Aorta (tissue), 5 donors: Measurements from ENCODE around the gene CLOCK. TPM values are rescaled to one million over a fixed set of nuclear protein-coding genes. Genes with fewer than 3 reads are reported as not detected.

Source experiments
- ATAC-seq: fragments of 200-7000 bp; cut with Tn5 transposase; one replicate; pipeline ENCODE4 v1.9.1; 2022; ENCODE audit warnings: moderate library complexity; ENCODE audit not compliant: low FRiP score
- DNase-seq, 2 donors: peaks; one replicate each; pipeline ENCODE4 v3.0.0-alpha.2; 2020
- H3K27ac ChIP-seq, 2 donors: one replicate each; pipeline ENCODE4 v1.5.1; 2013; ENCODE audit warnings: low read length in 2 of 2, mild to moderate bottlenecking in 2 of 2, moderate library complexity in 2 of 2, control low read depth in 1 of 2, inconsistent platforms in 1 of 2, low read depth in 1 of 2
- H3K27me3 ChIP-seq, 2 donors: one replicate each; pipeline ENCODE4 v1.6.1; 2013; ENCODE audit warnings: control low read depth in 1 of 2, low read length in 1 of 2, mild to moderate bottlenecking in 1 of 2, moderate library complexity in 1 of 2; ENCODE audit not compliant: insufficient read depth in 2 of 2, control insufficient read depth in 1 of 2
- H3K36me3 ChIP-seq, 2 donors: one replicate each; pipeline ENCODE4 v1.6.1; 2013; ENCODE audit warnings: control low read depth in 1 of 2, low read length in 1 of 2, mild to moderate bottlenecking in 1 of 2; ENCODE audit not compliant: insufficient read depth in 2 of 2, control insufficient read depth in 1 of 2
- H3K4me1 ChIP-seq, 2 donors: one replicate each; pipeline ENCODE4 v1.6.1; 2013; ENCODE audit warnings: low read length in 2 of 2, control low read depth in 1 of 2, mild to moderate bottlenecking in 1 of 2, moderate library complexity in 1 of 2; ENCODE audit not compliant: insufficient read depth in 2 of 2, control insufficient read depth in 1 of 2
- H3K4me3 ChIP-seq, 2 donors: one replicate each; pipeline ENCODE4 v1.5.1; 2013; ENCODE audit warnings: low read length in 2 of 2, control low read depth in 1 of 2, mild to moderate bottlenecking in 1 of 2
- H3K9me3 ChIP-seq: one replicate; pipeline ENCODE4 v1.6.1; 2013; ENCODE audit warnings: mild to moderate bottlenecking, low read length; ENCODE audit not compliant: control insufficient read depth
- WGBS, 2 donors: extraction: QIAGEN DNeasy Blood & Tissue Kit; methylation state at CpG; one replicate each; pipeline ENCODE4 v1.1.7; 2013; 5-methylcytosine and 5-hydroxymethylcytosine counted together
- intact Hi-C, 2 donors: fragments of 100-400 bp; cut with DNase I; formaldehyde crosslinking; loops; one replicate each; pipeline versions ENCODE4 v1.14.2 to v1.15.0; 2022
- polyA plus RNA-seq, 2 donors: library from polyadenylated mRNA; stranded (reverse); fragments of 200-250 nt; gene quantifications; one replicate each; pipeline ENCODE4 v1.2.3, GENCODE V29; 2013
- total RNA-seq, 2 donors: library from RNA; stranded (reverse); fragmentation: NEBNext Ultra II Directional; extraction: Animal tissue kit (Norgen Biotek cat#: 25700); gene quantifications; one replicate each; pipeline ENCODE4 v1.2.1, GENCODE V29; 2021
- donor health status: healthy with polysubstance abuse.
- donor health status: Bipolar disorder and iron deficiency.
- donor health status: DM: no; HTN: no; CAD: no.
- donor health status: DM: no; HTN: no; CAD: no.
- donor health status: DM: yes; HTN: yes; CAD: no.

Gene CLOCK
- total and polyA plus RNA-seq, 4 donors, result 4.8 to 36.8 (median 19.0) TPM

GRCh38 chr4:55437356-55437796, 109.3 kb downstream of the CLOCK start:
- intact Hi-C loops, result no loop called here
- H3K9me3 ChIP-seq, result no peaks in the 10 kb centered on the region
- DNase-seq (no peak), ATAC-seq (no peak)
- peaks cover 0 to 2% of the 10 kb centered on the region in 2 donors for H3K4me1 ChIP-seq
- no peak overlapping the region for H3K4me3 ChIP-seq
- peaks cover 0 to 5% of the 10 kb centered on the region in 2 donors for H3K36me3 ChIP-seq
- no peaks in the 10 kb centered on the region for H3K27me3 ChIP-seq
- WGBS, 2 donors, result 79 to 80% methylated on average over 5 of the region's 5 CpGs
- H3K27ac ChIP-seq, result no peak overlapping the region

GRCh38 chr4:55435141-55435841, 111.4 kb downstream of the CLOCK start:
- Histone ChIP-seq H3K9me3 (no peaks in the 10 kb centered on the region), H3K4me3 (no peak overlapping the region), H3K27me3 (no peaks in the 10 kb centered on the region), H3K36me3 (peaks cover 2 to 4% of the 10 kb centered on the region in 2 donors), H3K4me1 (peaks cover 0 to 2% of the 10 kb centered on the region in 2 donors), H3K27ac (peak overlapping the region in 1 of 2 donors; percentile 37)
- ATAC-seq (peak; percentile 48), DNase-seq (no peak)
- intact Hi-C loops, result no loop called here
- 32 to 34% methylated on average over 3 of the region's 3 CpGs for WGBS, 2 donors

GRCh38 chr4:55431710-55432336, 114.9 kb downstream of the CLOCK start:
- Histone ChIP-seq H3K4me3 (no peak overlapping the region), H3K9me3 (no peaks in the 10 kb centered on the region), H3K4me1 (peaks cover 0 to 2% of the 10 kb centered on the region in 2 donors), H3K27ac (no peak overlapping the region), H3K36me3 (peaks cover 2% of the 10 kb centered on the region in 2 donors), H3K27me3 (no peaks in the 10 kb centered on the region)
- ATAC-seq (no peak), DNase-seq (no peak)
- intact Hi-C loops, result no loop called here
- 50 to 60% methylated on average over 6 of the region's 6 CpGs for WGBS, 2 donors

- 56% methylated on average over 3 of the region's 3 CpGs for WGBS, 2 donors
- intact Hi-C loops, result no loop called here
- ATAC-seq, result no peak
- Histone ChIP-seq H3K36me3 (peaks cover 3 to 7% of the 10 kb centered on the region in 2 donors), H3K27me3 (no peaks in the 10 kb centered on the region), H3K4me3 (no peak overlapping the region), H3K9me3 (no peaks in the 10 kb centered on the region), H3K27ac (no peak overlapping the region), H3K4me1 (no peaks in the 10 kb centered on the region)
- no peak for DNase-seq
These were observed 121.9 kb downstream of the CLOCK start for GRCh38 chr4:55424791-55425190.

- Histone ChIP-seq H3K36me3 (peaks cover 4 to 6% of the 10 kb centered on the region in 2 donors), H3K27me3 (no peaks in the 10 kb centered on the region), H3K4me3 (no peak overlapping the region), H3K27ac (no peak overlapping the region), H3K4me1 (peaks cover 0 to 1% of the 10 kb centered on the region in 2 donors), H3K9me3 (no peaks in the 10 kb centered on the region)
- no peak for ATAC-seq
- intact Hi-C loops, result no loop called here
- no peak for DNase-seq
- 42 to 44% methylated on average over 3 of the region's 3 CpGs for WGBS, 2 donors
These were observed 130.5 kb downstream of the CLOCK start for GRCh38 chr4:55416176-55416575.

- Histone ChIP-seq H3K36me3 (peaks cover 3 to 5% of the 10 kb centered on the region in 2 donors), H3K4me3 (no peak overlapping the region), H3K4me1 (peaks cover 4 to 9% of the 10 kb centered on the region in 2 donors), H3K9me3 (no peaks in the 10 kb centered on the region), H3K27ac (no peak overlapping the region), H3K27me3 (no peaks in the 10 kb centered on the region)
- WGBS, 2 donors, result 89 to 90% methylated on average over 6 of the region's 6 CpGs
- no peak for DNase-seq
- intact Hi-C loops, result no loop called here
- no peak for ATAC-seq
These were observed 135.1 kb downstream of the CLOCK start for GRCh38 chr4:55411621-55412020.

- H3K4me3 ChIP-seq, result no peak overlapping the region
- no peak for ATAC-seq
- no peak for DNase-seq
- H3K9me3 ChIP-seq, result no peaks in the 10 kb centered on the region
- WGBS, 2 donors, result 76 to 80% methylated on average over 8 of the region's 8 CpGs
- intact Hi-C loops, result no loop called here
- no peak overlapping the region for H3K27ac ChIP-seq
- H3K36me3 ChIP-seq, result peaks cover 3% of the 10 kb centered on the region in 2 donors
- no peaks in the 10 kb centered on the region for H3K27me3 ChIP-seq
- H3K4me1 ChIP-seq, result peaks cover 7% of the 10 kb centered on the region in 2 donors
These were observed 136.3 kb downstream of the CLOCK start for GRCh38 chr4:55410431-55410830.

GRCh38 chr4:55409468-55410171, 137.1 kb downstream of the CLOCK start:
- peaks cover 0 to 3% of the 10 kb centered on the region in 2 donors for H3K36me3 ChIP-seq
- ATAC-seq (peak; percentile 60), DNase-seq (peak in 1 of 2 donors; percentile 62)
- no peaks in the 10 kb centered on the region for H3K27me3 ChIP-seq
- peak overlapping the region in 1 of 2 donors; percentile 26 for H3K4me3 ChIP-seq
- intact Hi-C loops, result no loop called here
- H3K4me1 ChIP-seq, result peaks cover 7% of the 10 kb centered on the region in 2 donors
- no peaks in the 10 kb centered on the region for H3K9me3 ChIP-seq
- 1 to 5% methylated on average over 10 of the region's 10 CpGs for WGBS, 2 donors
- H3K27ac ChIP-seq, result peak overlapping the region; percentile 57 to 71
